ENCODE results near the gene MAPT.

- TF ChIP-seq CTCF (IDR thresholded peaks at IDR 0.05) (no peak), POLR2A (IDR thresholded peaks at IDR 0.05) (no peak)
Observed at GRCh38 chr17:45883063-45883462, 11.3 kb upstream of the MAPT start.

Measured in testis (tissue), 2 donors.